HepG2 (cell line): ENCODE measurements around the gene RPLP2. TPM values are rescaled to one million over a fixed set of nuclear protein-coding genes. Genes with fewer than 3 reads are reported as not detected.

ENCODE experiments used
- ATAD3A ChIP-seq: sonication (generic); formaldehyde crosslinking; IDR thresholded peaks from 2 replicates; pipeline ENCODE4 v1.4.0; 2020; ENCODE audit warnings: missing genetic modification reagents
- CHD4 ChIP-seq: fragments of 200-600 bp; sonication (generic); IDR thresholded peaks from 2 replicates; pipeline ENCODE4 v1.7.0; 2017; ENCODE audit warnings: mild to moderate bottlenecking, low read length, borderline replicate concordance
- DNMT1 ChIP-seq: sonication (generic); formaldehyde crosslinking; IDR thresholded peaks from 2 replicates; pipeline ENCODE4 v1.5.1; 2020; ENCODE audit warnings: mild to moderate bottlenecking, missing genetic modification reagents
- E2F5 ChIP-seq: sonication (generic); formaldehyde crosslinking; conservative IDR thresholded peaks from 2 replicates; pipeline ENCODE4 v1.4.0; 2020; ENCODE audit warnings: missing genetic modification reagents
- FOXK1 ChIP-seq: sonication (generic); formaldehyde crosslinking; IDR thresholded peaks from 2 replicates; pipeline ENCODE4 v1.4.0; 2020; ENCODE audit warnings: low read depth, missing genetic modification reagents, borderline replicate concordance
- HOXA9 ChIP-seq: sonication (generic); formaldehyde crosslinking; IDR thresholded peaks from 2 replicates; pipeline ENCODE4 v1.8.1; 2022; ENCODE audit warnings: missing genetic modification reagents, mild to moderate bottlenecking, moderate library complexity, borderline replicate concordance
- MEF2D ChIP-seq: sonication (generic); formaldehyde crosslinking; IDR thresholded peaks from 2 replicates; pipeline ENCODE4 v1.5.1; 2020; ENCODE audit warnings: mild to moderate bottlenecking, missing genetic modification reagents
- PITX1 ChIP-seq: sonication (generic); formaldehyde crosslinking; IDR thresholded peaks from 2 replicates; pipeline ENCODE4 v1.5.1; 2020; ENCODE audit warnings: mild to moderate bottlenecking, missing genetic modification reagents
- TAF15 ChIP-seq: fragments of 200-400 bp; formaldehyde crosslinking; IDR thresholded peaks from one replicate; pipeline ENCODE4 v1.6.1; 2018; ENCODE audit warnings: mild to moderate bottlenecking, low read depth, low read length; ENCODE audit not compliant: poor library complexity, severe bottlenecking
- ZFP91 ChIP-seq: sonication (generic); formaldehyde crosslinking; IDR thresholded peaks from 2 replicates; pipeline ENCODE4 v1.9.0; 2022; ENCODE audit warnings: missing genetic modification reagents, mild to moderate bottlenecking, borderline replicate concordance
- ZNF251 ChIP-seq: sonication (generic); formaldehyde crosslinking; IDR thresholded peaks from 2 replicates; pipeline ENCODE4 v1.9.0; 2021; ENCODE audit warnings: mild to moderate bottlenecking, missing genetic modification reagents
- ZNF382 ChIP-seq: sonication (generic); formaldehyde crosslinking; IDR thresholded peaks from 2 replicates; pipeline ENCODE4 v1.5.0; 2020; ENCODE audit warnings: missing genetic modification reagents, mild to moderate bottlenecking, borderline replicate concordance
- ZNF557 ChIP-seq: sonication (generic); formaldehyde crosslinking; IDR thresholded peaks from 2 replicates; pipeline ENCODE4 v1.4.0; 2020; ENCODE audit warnings: missing genetic modification reagents
- ZNF567 ChIP-seq: sonication (generic); formaldehyde crosslinking; IDR thresholded peaks from 2 replicates; pipeline ENCODE4 v1.8.1; 2023; ENCODE audit warnings: mild to moderate bottlenecking, missing genetic modification reagents, borderline replicate concordance
- ZNF7 ChIP-seq: IDR thresholded peaks from 2 replicates; pipeline ENCODE4 v1.6.1; 2016; ENCODE audit warnings: missing biosample characterization, missing genetic modification reagents
- ZNF891 ChIP-seq: sonication (generic); formaldehyde crosslinking; IDR thresholded peaks from 2 replicates; pipeline ENCODE4 v1.5.0; 2020; ENCODE audit warnings: mild to moderate bottlenecking, missing genetic modification reagents
- polyA plus RNA-seq, 8 experiments: library from polyadenylated mRNA; depleted of rRNA in 3 of 8; stranded (reverse) in 7 of 8; unstranded in 1 of 8; fragments of >200 nt; fragmentation: Illumina TruSeq in 4 of 8; extraction: Trizol in 4 of 8; gene quantifications; 2 replicates each; pipeline versions ENCODE4 v1.2.1 to v1.2.3, GENCODE V29; 2011 to 2016; ENCODE audit warnings: low read depth in 4 of 8, missing spikeins in 1 of 8, mixed read lengths in 1 of 8; ENCODE audit not compliant: insufficient read depth in 1 of 8
- total RNA-seq, 5 experiments: library from RNA; depleted of rRNA; stranded (reverse); fragments of >200 nt; fragmentation: Illumina TruSeq; extraction: Trizol; gene quantifications; 2 replicates each; pipeline ENCODE4 v1.2.3, GENCODE V29; 2016; ENCODE audit warnings: low read depth in 1 of 5
- TF ChIP-seq, protein P1 (sequence below): sonication (generic); formaldehyde crosslinking; IDR thresholded peaks from 2 replicates; pipeline ENCODE4 v1.5.1; 2020; ENCODE audit warnings: mild to moderate bottlenecking, missing genetic modification reagents, moderate library complexity
- TF ChIP-seq, protein P2 (sequence below): IDR thresholded peaks from 2 replicates; pipeline ENCODE4 v1.6.1; 2018; ENCODE audit warnings: missing genetic modification reagents, mild to moderate bottlenecking, missing compliant biosample characterization
- TF ChIP-seq, protein P3 (sequence below): sonication (generic); formaldehyde crosslinking; IDR thresholded peaks from 2 replicates; pipeline ENCODE4 v1.8.0; 2022; ENCODE audit warnings: mild to moderate bottlenecking, missing genetic modification reagents; ENCODE audit not compliant: insufficient replicate concordance

Gene RPLP2
- total and polyA plus RNA-seq, 2 of the 13 experiments (the other 11 are each of a cell fraction or from before 2014, with no cell fraction given), result 978 to 2,106 TPM

DNA sequence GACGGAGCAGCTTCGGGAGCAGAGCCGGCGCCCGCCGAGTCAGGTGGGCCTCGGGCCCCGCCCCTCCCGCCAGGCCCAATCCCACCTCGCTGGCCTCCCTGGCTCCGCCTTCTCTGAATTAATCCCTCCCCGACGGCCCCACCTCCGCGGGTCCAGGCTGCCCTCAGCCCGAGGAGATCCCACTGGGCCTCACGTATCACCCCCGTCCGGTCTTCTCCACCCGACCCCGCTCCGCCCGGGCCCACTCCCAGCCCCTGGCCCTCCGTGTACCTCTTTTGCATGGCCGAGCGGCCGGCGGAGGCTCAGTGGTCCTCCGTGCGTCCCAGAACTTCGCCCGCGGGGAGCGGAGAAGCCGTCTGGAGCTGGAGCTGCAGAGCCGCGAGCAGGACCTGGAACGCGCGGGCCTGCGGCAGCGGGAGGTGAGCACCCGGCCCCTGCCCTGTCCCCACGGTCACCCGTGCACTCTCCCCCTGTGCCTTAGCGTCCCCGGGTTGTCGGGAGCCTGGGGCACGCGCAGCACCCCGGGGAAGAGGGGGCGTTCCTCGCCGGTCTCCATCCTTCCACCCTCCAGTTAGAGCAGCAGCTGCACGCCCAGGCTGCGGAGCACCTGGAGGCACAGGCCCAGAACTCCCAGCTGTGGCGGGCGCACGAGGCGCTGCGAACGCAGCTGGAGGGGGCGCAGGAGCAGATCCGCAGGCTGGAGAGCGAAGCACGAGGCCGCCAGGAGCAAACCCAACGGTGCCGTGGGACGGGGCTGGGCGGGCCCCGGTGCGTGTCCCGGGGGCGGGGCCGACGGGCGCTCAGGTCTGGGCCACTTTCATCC, 20.7 kb downstream of the RPLP2 start (continued):
- TF ChIP-seq ZFP91 (peak; percentile 22; the same call in 1 of the 2 replicates), CHD4 (no peak), E2F5 (CRISPR knock-in tag) (no peak), TAF15 (no peak), ZNF557 (CRISPR knock-in tag) (0 out of 2 replicates have a peak, but pooled peaks have one; percentile 46), MEF2D (CRISPR knock-in tag) (0 out of 2 replicates have a peak, but pooled peaks have one; percentile 28), HOXA9 (no peak), ZNF567 (CRISPR knock-in tag) (no peak), ATAD3A (no peak), DNMT1 (CRISPR knock-in tag) (no peak; the same call in 1 of the 2 replicates), FOXK1 (CRISPR knock-in tag) (no peak), ZNF251 (CRISPR knock-in tag) (no peak), ZNF382 (CRISPR knock-in tag) (no peak), PITX1 (peak; percentile 56; the same call in 1 of the 2 replicates), ZNF7 (CRISPR knock-in tag) (no peak), ZNF891 (CRISPR knock-in tag) (peak; percentile 37; the same call in 1 of the 2 replicates)
- TF ChIP-seq, protein P1, sequence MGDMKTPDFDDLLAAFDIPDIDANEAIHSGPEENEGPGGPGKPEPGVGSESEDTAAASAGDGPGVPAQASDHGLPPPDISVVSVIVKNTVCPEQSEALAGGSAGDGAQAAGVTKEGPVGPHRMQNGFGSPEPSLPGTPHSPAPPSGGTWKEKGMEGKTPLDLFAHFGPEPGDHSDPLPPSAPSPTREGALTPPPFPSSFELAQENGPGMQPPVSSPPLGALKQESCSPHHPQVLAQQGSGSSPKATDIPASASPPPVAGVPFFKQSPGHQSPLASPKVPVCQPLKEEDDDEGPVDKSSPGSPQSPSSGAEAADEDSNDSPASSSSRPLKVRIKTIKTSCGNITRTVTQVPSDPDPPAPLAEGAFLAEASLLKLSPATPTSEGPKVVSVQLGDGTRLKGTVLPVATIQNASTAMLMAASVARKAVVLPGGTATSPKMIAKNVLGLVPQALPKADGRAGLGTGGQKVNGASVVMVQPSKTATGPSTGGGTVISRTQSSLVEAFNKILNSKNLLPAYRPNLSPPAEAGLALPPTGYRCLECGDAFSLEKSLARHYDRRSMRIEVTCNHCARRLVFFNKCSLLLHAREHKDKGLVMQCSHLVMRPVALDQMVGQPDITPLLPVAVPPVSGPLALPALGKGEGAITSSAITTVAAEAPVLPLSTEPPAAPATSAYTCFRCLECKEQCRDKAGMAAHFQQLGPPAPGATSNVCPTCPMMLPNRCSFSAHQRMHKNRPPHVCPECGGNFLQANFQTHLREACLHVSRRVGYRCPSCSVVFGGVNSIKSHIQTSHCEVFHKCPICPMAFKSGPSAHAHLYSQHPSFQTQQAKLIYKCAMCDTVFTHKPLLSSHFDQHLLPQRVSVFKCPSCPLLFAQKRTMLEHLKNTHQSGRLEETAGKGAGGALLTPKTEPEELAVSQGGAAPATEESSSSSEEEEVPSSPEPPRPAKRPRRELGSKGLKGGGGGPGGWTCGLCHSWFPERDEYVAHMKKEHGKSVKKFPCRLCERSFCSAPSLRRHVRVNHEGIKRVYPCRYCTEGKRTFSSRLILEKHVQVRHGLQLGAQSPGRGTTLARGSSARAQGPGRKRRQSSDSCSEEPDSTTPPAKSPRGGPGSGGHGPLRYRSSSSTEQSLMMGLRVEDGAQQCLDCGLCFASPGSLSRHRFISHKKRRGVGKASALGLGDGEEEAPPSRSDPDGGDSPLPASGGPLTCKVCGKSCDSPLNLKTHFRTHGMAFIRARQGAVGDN (CRISPR knock-in tag), result peak; percentile 93
- TF ChIP-seq, protein P2, sequence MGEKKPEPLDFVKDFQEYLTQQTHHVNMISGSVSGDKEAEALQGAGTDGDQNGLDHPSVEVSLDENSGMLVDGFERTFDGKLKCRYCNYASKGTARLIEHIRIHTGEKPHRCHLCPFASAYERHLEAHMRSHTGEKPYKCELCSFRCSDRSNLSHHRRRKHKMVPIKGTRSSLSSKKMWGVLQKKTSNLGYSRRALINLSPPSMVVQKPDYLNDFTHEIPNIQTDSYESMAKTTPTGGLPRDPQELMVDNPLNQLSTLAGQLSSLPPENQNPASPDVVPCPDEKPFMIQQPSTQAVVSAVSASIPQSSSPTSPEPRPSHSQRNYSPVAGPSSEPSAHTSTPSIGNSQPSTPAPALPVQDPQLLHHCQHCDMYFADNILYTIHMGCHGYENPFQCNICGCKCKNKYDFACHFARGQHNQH, result 0 out of 2 replicates have a peak, but pooled peaks have one; percentile 15
- TF ChIP-seq, protein P3, sequence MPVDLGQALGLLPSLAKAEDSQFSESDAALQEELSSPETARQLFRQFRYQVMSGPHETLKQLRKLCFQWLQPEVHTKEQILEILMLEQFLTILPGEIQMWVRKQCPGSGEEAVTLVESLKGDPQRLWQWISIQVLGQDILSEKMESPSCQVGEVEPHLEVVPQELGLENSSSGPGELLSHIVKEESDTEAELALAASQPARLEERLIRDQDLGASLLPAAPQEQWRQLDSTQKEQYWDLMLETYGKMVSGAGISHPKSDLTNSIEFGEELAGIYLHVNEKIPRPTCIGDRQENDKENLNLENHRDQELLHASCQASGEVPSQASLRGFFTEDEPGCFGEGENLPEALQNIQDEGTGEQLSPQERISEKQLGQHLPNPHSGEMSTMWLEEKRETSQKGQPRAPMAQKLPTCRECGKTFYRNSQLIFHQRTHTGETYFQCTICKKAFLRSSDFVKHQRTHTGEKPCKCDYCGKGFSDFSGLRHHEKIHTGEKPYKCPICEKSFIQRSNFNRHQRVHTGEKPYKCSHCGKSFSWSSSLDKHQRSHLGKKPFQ (CRISPR knock-in tag), result no peak
